NB4 (cell line): ENCODE results near the gene WFS1.

Source experiments
- MYC ChIP-seq: IDR thresholded peaks from 2 replicates; pipeline ENCODE4 v1.6.1; 2011; ENCODE audit warnings: low read depth, low read length
- POLR2A ChIP-seq: IDR thresholded peaks from 2 replicates; pipeline ENCODE4 v1.6.1; 2011; ENCODE audit warnings: mild to moderate bottlenecking; ENCODE audit not compliant: insufficient read length; ENCODE audit errors: extremely low read depth
- TF ChIP-seq, protein P1 (sequence below): IDR thresholded peaks from one replicate; pipeline ENCODE4 v1.5.1; 2012; ENCODE audit warnings: low read depth, low read length
- TF ChIP-seq, protein P2 (sequence below): IDR thresholded peaks from 2 replicates; pipeline ENCODE4 v1.6.1; 2011; ENCODE audit warnings: low read depth, low read length

DNA sequence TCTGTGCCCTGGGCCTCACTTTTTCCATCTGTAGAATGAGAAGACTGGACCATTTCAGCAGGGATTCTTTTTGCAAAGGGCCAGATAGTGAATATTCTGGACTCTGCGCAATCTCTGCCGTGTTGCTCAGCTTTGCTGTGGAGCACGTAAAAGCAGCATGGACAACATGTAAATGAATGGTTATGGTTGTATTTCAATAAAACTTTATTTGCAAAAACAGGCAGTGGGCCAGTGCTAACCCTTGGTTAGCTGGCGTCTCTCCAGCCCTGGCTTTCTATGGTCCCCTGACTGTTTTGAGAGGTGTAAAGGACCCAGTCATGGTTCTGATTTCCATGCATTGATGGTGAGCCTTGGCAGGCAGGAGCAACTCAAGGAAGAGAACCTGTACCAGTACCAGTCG lies 18.7 kb downstream of the WFS1 start:
- TF ChIP-seq, protein P1, sequence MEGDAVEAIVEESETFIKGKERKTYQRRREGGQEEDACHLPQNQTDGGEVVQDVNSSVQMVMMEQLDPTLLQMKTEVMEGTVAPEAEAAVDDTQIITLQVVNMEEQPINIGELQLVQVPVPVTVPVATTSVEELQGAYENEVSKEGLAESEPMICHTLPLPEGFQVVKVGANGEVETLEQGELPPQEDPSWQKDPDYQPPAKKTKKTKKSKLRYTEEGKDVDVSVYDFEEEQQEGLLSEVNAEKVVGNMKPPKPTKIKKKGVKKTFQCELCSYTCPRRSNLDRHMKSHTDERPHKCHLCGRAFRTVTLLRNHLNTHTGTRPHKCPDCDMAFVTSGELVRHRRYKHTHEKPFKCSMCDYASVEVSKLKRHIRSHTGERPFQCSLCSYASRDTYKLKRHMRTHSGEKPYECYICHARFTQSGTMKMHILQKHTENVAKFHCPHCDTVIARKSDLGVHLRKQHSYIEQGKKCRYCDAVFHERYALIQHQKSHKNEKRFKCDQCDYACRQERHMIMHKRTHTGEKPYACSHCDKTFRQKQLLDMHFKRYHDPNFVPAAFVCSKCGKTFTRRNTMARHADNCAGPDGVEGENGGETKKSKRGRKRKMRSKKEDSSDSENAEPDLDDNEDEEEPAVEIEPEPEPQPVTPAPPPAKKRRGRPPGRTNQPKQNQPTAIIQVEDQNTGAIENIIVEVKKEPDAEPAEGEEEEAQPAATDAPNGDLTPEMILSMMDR: no peak
- TF ChIP-seq MYC (no peak), POLR2A (no peak)
- TF ChIP-seq, protein P2, sequence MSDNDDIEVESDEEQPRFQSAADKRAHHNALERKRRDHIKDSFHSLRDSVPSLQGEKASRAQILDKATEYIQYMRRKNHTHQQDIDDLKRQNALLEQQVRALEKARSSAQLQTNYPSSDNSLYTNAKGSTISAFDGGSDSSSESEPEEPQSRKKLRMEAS: no peak
